ENCODE measurements around the gene PSME3. TPM values are rescaled to one million over a fixed set of nuclear protein-coding genes. Genes with fewer than 3 reads are reported as not detected.

The PSME3 gene, protein sequence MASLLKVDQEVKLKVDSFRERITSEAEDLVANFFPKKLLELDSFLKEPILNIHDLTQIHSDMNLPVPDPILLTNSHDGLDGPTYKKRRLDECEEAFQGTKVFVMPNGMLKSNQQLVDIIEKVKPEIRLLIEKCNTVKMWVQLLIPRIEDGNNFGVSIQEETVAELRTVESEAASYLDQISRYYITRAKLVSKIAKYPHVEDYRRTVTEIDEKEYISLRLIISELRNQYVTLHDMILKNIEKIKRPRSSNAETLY
- 91.3 and 127 TPM in 2 replicates for total RNA-seq

DNA sequence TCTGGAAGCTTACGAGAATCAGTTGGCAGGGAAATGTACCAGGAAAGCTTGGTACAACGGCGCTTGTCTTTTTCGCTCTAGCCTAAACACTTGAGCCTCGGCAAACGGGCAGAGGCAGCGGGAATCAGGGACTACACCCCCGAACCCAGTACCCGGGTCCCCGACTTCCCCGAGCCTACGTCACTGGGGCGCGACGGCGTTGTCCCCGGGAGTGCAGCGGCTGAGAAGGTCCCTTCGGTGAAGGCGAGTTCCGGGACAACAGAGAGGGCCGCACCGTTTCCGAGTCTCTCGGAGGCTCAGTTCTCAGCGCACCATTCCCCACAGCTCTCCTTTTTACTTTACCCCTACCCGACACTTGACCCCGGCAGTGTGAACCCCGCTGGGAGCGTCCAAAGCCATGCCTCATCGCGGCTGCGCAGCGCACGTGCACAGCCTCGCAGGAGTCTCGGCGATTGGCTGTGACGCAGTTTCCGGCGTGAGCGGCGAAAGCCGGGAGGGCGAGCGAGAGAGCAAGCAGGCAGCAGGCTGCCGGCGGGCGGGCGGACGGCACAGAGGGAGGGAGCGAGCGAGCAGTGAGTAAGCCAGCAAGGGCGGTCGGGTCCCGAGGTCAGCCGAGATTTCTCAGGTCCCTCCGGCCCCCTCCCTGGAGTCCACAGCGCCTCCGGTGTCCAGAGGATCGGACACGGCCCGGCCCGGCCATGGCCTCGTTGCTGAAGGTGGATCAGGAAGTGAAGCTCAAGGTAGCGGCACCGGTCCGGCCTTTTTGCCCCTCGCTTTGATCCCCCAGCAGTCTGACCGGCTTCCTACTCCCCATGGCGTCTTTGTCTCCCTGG is at the start of gene PSME3:
TSS of gene PSME3 (plus strand) at position 464 of the 833 bp plus-strand sequence. CDS start at position 699, 235 bp downstream.

DNA sequence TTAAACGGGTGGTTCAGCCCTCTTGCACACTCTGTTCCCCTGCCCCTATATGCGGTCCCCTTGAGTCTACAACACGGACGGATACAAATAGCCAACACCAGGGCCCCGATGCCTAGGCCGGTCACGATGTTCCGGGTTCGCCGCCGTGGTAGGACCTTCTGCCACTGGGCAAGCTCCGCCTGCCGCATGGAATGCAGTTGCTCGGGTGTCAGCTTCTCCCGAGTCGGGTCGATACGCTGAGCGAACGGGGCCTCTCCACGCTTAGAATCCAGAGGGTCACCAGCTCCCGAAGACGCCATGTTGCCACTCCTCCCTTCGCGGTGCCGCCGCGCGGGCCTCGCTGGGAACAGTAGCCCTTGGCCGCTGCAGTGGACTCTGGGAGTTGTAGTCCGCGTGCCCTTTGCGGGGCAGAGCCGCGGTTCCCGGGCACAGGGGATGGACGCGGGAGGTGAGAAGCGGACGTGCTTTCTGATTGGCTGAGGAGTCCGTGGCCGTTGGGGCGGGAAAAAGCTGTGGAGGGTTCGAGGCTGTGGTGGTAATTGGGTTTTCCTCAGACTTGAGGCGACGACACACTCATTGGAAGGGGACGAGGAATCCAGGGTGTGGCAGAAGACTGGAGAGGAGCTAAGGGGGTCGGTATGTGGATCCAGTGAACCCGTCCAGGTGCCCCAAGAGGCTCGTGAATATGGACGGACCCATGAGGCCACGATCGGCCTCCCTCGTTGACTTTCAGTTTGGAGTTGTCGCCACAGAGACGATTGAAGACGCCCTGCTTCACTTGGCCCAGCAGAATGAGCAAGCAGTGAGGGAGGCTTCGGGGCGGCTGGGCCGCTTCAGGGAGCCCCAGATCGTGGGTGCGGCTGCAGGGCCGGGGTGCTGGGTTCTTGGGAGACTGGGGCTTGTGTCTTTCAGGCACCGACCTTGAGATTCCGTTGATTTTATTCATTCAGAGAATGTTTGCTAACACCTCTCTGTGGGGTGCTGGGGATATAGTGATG is 34.5 kb upstream of the PSME3 start, which contains the start of the genes CNTD1 and COA3:
TSS of gene CNTD1 (plus strand) at position 479 of the 998 bp plus-strand sequence. CDS start at position 686, 207 bp downstream.
TSS of gene COA3 (minus strand) at position 322 of the 998 bp plus-strand sequence. CDS start at position 299, 23 bp downstream.

DNA sequence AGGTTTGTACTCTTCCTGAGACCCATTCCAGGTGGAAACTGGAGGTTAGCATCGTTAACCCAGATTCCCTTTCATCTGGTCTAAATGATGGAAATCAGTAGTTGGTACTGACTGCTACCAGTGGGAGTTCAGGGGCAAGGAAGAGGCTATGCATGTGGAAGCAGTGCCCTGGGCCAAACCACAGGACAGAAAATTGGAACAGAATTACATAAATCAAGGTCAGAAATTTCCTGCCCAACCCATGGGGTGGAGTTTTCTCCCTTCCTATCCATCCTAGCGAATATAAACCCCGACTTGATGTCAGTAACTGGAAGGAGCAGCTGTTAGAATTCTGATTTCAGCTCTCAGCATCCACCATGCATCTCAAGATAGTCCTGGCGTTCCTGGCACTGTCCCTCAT is 11.1 kb downstream of the PSME3 start, which contains the start of gene AOC2:
TSS of gene AOC2 (plus strand) at position 310 of the 400 bp plus-strand sequence. CDS start at position 357, 47 bp downstream.

DNA sequence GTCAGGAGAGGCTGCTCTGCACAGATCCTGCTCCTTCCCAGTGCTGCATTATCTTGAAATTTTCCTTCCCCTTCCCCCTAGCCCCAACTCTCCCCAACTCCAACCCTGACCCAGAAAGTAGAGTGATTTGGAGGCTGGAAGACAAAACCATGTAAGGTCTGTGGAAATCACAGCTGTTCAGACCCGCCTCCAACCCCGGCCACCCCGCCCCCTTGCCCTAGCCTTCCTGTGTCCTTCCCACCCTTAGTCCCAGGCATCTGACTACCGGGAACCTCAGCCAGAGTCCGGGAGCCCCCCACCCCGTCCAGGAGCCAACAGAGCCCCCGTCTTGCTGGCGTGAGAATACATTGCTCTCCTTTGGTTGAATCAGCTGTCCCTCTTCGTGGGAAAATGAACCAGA is 17.8 kb downstream of the PSME3 start, which contains the start of gene AOC3:
TSS of gene AOC3 (plus strand) at position 246 of the 400 bp plus-strand sequence. CDS start at position 391, 145 bp downstream.

Other genes starting within 250 kb of the PSME3 start
- gene RETREG3, start 224.0 kb upstream of the PSME3 start, total RNA-seq = 62.4 and 64.1 TPM in 2 replicates
- gene TUBG1, start 223.7 kb upstream of the PSME3 start, total RNA-seq = 19.5 and 26.3 TPM in 2 replicates
- 2.6 and 4.1 TPM in 2 replicates for gene TUBG2, start 174.1 kb upstream of the PSME3 start, total RNA-seq
- 7.9 and 8.4 TPM in 2 replicates for gene PLEKHH3, start 156.4 kb upstream of the PSME3 start, total RNA-seq
- 0.65 and 2.3 TPM in 2 replicates for gene CCR10, start 151.6 kb upstream of the PSME3 start, total RNA-seq
- 2.6 and 11.2 TPM in 2 replicates for gene CNTNAP1, start 150.9 kb upstream of the PSME3 start, total RNA-seq
- 5.8 and 14.0 TPM in 2 replicates for gene EZH1, start 88.4 kb upstream of the PSME3 start, total RNA-seq
- gene RAMP2, start 72.2 kb upstream of the PSME3 start, total RNA-seq = 1.9 and 5.2 TPM in 2 replicates
- gene VPS25, start 59.9 kb upstream of the PSME3 start, total RNA-seq = 61.4 and 62.2 TPM in 2 replicates
- 0.32 and 0.76 TPM in 2 replicates for gene WNK4, start 52.8 kb upstream of the PSME3 start, total RNA-seq
- gene COA3, start 34.7 kb upstream of the PSME3 start, total RNA-seq = 88.4 and 101 TPM in 2 replicates
- gene CNTD1, start 34.5 kb upstream of the PSME3 start, total RNA-seq = 0.32 TPM in 1 of 2 replicates, not detected in the other
- 127 and 198 TPM in 2 replicates for gene BECN1, start 9.1 kb upstream of the PSME3 start, total RNA-seq
- gene AOC2, start 11.2 kb downstream of the PSME3 start, total RNA-seq = 0.32 and 0.46 TPM in 2 replicates
- under 0.01 and 0.15 TPM in 2 replicates for gene AOC3, start 17.8 kb downstream of the PSME3 start, total RNA-seq
- not detected in 2 replicates for gene G6PC1, start 67.4 kb downstream of the PSME3 start, total RNA-seq
- gene AARSD1, start 131.1 kb downstream of the PSME3 start, total RNA-seq = 25.7 and 34.2 TPM in 2 replicates
- 0.65 TPM in 1 of 2 replicates, not detected in the other for gene PTGES3L, start 146.7 kb downstream of the PSME3 start, total RNA-seq
- gene RUNDC1, start 147.2 kb downstream of the PSME3 start, total RNA-seq = 8.8 and 12.6 TPM in 2 replicates
- 928 and 1,618 TPM in 2 replicates for gene RPL27, start 165.0 kb downstream of the PSME3 start, total RNA-seq
- 15.3 and 91.0 TPM in 2 replicates for gene IFI35, start 173.4 kb downstream of the PSME3 start, total RNA-seq
- gene VAT1, start 189.0 kb downstream of the PSME3 start, total RNA-seq = 160 and 194 TPM in 2 replicates
- under 0.01 and 0.46 TPM in 2 replicates for gene RND2, start 191.8 kb downstream of the PSME3 start, total RNA-seq

Data from epithelial cell of umbilical artery (primary cell).